Endothelial cell of umbilical vein (primary cell): Measurements from ENCODE around the gene FOXP4. TPM values are rescaled to one million over a fixed set of nuclear protein-coding genes. Genes with fewer than 3 reads are reported as not detected.

Experiments
- BruUV-seq: library from RNA; stranded (reverse); fragments of 400-500 nt; replicated peaks from 2 replicates; lab custom pipeline; 2021; lab: Mats Ljungman, UMichigan
- CTCF ChIA-PET: fragments of 300-600, 350-600 bp; sonication (Branson Sonifier 250); formaldehyde crosslinking; loops from one replicate; lab custom pipeline; 2021; ENCODE audit warnings: antibody characterized with exemption, inconsistent platforms; lab: Charles Lee
- POLR2A ChIA-PET: fragments of 300-600, 350-600 bp; sonication (Branson Sonifier 250); formaldehyde crosslinking; loops from one replicate; lab custom pipeline; 2021; ENCODE audit warnings: antibody characterized with exemption, inconsistent platforms; lab: Charles Lee
- DNase-seq: peaks from one replicate; pipeline ENCODE4 v3.0.0-alpha.2; 2011; ENCODE audit warnings: low read depth, low spot score
- FAIRE-seq: peaks from 2 replicates; lab custom pipeline; 2011; peaks lifted over from hg19 to GRCh38; lab: Jason Lieb, UNC
- H2AFZ ChIP-seq: 2 replicates; pipeline ENCODE4 v1.6.0; 2012; ENCODE audit warnings: low read depth, low read length, control low read depth, inconsistent platforms
- H3K27ac ChIP-seq: 2 replicates; pipeline ENCODE4 v1.5.1; 2011; ENCODE audit warnings: low read depth, mild to moderate bottlenecking, control low read depth, low read length, moderate library complexity; ENCODE audit not compliant: insufficient read depth
- H3K27me3 ChIP-seq, 2 experiments: 2 replicates each; pipeline versions ENCODE4 v1.6.0 to v1.6.1; 2011; ENCODE audit warnings: low read length in 2 of 2, mixed read lengths in 1 of 2; ENCODE audit not compliant: control insufficient read depth in 2 of 2, insufficient read depth in 2 of 2
- H3K36me3 ChIP-seq, 2 experiments: 2 replicates in 1 of 2; 3 replicates in 1 of 2; pipeline ENCODE4 v1.5.1; 2011; ENCODE audit warnings: low read length in 2 of 2, mild to moderate bottlenecking in 1 of 2, moderate library complexity in 1 of 2; ENCODE audit not compliant: control insufficient read depth in 2 of 2, insufficient read depth in 2 of 2; ENCODE audit errors: extremely low read depth in 1 of 2
- H3K4me1 ChIP-seq: 3 replicates; pipeline ENCODE4 v1.5.1; 2011; ENCODE audit warnings: mild to moderate bottlenecking, low read length; ENCODE audit not compliant: control insufficient read depth, insufficient read depth; ENCODE audit errors: extremely low read depth
- H3K4me2 ChIP-seq: 2 replicates; pipeline ENCODE4 v1.6.1; 2011; ENCODE audit warnings: low read length, control low read depth, mixed read lengths; ENCODE audit not compliant: insufficient read depth
- H3K4me3 ChIP-seq, 3 experiments: fragments of 200-600 bp in 1 of 3; sonication (generic), shearing (Covaris generic) in 1 of 3; replicated peaks in 1 of 3; 2 replicates each; pipeline ENCODE4 v1.5.1; 2011 to 2016; ENCODE audit warnings: control low read depth in 3 of 3, low read length in 3 of 3, mild to moderate bottlenecking in 2 of 3, inconsistent platforms in 1 of 3, low read depth in 1 of 3, moderate library complexity in 1 of 3; ENCODE audit not compliant: insufficient read depth in 1 of 3
- H3K79me2 ChIP-seq: 2 replicates; pipeline ENCODE4 v1.6.0; 2012; ENCODE audit warnings: low read length, inconsistent platforms; ENCODE audit not compliant: control insufficient read depth, insufficient read depth
- H3K9ac ChIP-seq: replicated peaks from 2 replicates; pipeline ENCODE3; 2011; ENCODE audit warnings: low read length, control low read depth; ENCODE audit not compliant: insufficient read depth; ENCODE audit errors: extremely low read depth
- H3K9me1 ChIP-seq: replicated peaks from 3 replicates; pipeline ENCODE4 v1.6.0; 2011; ENCODE audit warnings: mild to moderate bottlenecking, low read length; ENCODE audit not compliant: control insufficient read depth, insufficient read depth; ENCODE audit errors: extremely low read depth
- H3K9me3 ChIP-seq: replicated peaks from 2 replicates; pipeline ENCODE4 v1.5.1; 2012; ENCODE audit warnings: low read length, inconsistent platforms; ENCODE audit not compliant: control insufficient read depth, insufficient read depth
- H4K20me1 ChIP-seq: replicated peaks from 2 replicates; pipeline ENCODE3; 2011; ENCODE audit warnings: mild to moderate bottlenecking, low read length; ENCODE audit not compliant: control insufficient read depth, insufficient read depth; ENCODE audit errors: extremely low read depth
- CTCF ChIP-seq, 2 donors: IDR thresholded peaks; 1 replicate in 1 of 2; 2 replicates in 1 of 2; pipeline ENCODE4 v1.5.1; 2011; ENCODE audit warnings: low read length in 2 of 2, mild to moderate bottlenecking in 2 of 2, moderate library complexity in 2 of 2, control low read depth in 1 of 2, inconsistent platforms in 1 of 2, low read depth in 1 of 2; ENCODE audit not compliant: insufficient read depth in 1 of 2; ENCODE audit errors: extremely low read depth in 1 of 2
- EZH2 ChIP-seq: IDR thresholded peaks from 2 replicates; pipeline ENCODE4 v1.6.1; 2012; ENCODE audit warnings: borderline replicate concordance, low read depth, mild to moderate bottlenecking, moderate library complexity, low read length, inconsistent platforms; ENCODE audit not compliant: severe bottlenecking
- FOS ChIP-seq: IDR thresholded peaks from 2 replicates; pipeline ENCODE4 v1.6.1; 2011; ENCODE audit warnings: mild to moderate bottlenecking, low read length, moderate library complexity, borderline replicate concordance; ENCODE audit not compliant: insufficient read depth
- GATA2 ChIP-seq: IDR thresholded peaks from 2 replicates; pipeline ENCODE4 v1.7.0; 2011; ENCODE audit warnings: low read depth, mild to moderate bottlenecking, moderate library complexity, mixed read lengths, low read length; ENCODE audit not compliant: insufficient read length, insufficient read depth
- JUN ChIP-seq: IDR thresholded peaks from 2 replicates; pipeline ENCODE4 v1.6.1; 2011; ENCODE audit warnings: borderline replicate concordance, low read depth; ENCODE audit not compliant: insufficient read length, insufficient read depth
- MAX ChIP-seq: IDR thresholded peaks from 2 replicates; pipeline ENCODE4 v1.6.1; 2011; ENCODE audit not compliant: insufficient read depth, insufficient read length
- MYC ChIP-seq: IDR thresholded peaks from one replicate; pipeline ENCODE4 v1.6.1; 2011; ENCODE audit warnings: mild to moderate bottlenecking, low read depth, low read length
- POLR2A ChIP-seq: IDR thresholded peaks from 2 replicates; pipeline ENCODE4 v1.6.1; 2012; ENCODE audit warnings: low read depth, mild to moderate bottlenecking, control low read depth, low read length
- POLR2AphosphoS5 ChIP-seq: IDR thresholded peaks from 2 replicates; pipeline ENCODE4 v1.6.1; 2012; ENCODE audit warnings: low read depth, mild to moderate bottlenecking, control low read depth, low read length, moderate library complexity; ENCODE audit not compliant: insufficient read depth
- dilution Hi-C: fragments of 300-500 bp; cut with MboI; formaldehyde crosslinking; loops from one replicate; pipeline ENCODE4 v1.15.0; 2019; ENCODE audit warnings: low sequenced_read_pairs; ENCODE audit not compliant: extremely low pct_ligation_motif_present
- intact Hi-C: fragments of 100-400 bp; cut with micrococcal nuclease; formaldehyde crosslinking; loops from one replicate; pipeline ENCODE4 v1.10.0; 2022
- polyA plus RNA-seq, 4 experiments: library from polyadenylated mRNA; depleted of rRNA in 3 of 4; stranded (reverse) in 3 of 4; unstranded in 1 of 4; fragments of >200 nt; gene quantifications; 2 replicates each; pipeline versions ENCODE4 v1.2.1 to v1.2.3, GENCODE V29; 2011 to 2012; ENCODE audit warnings: missing spikeins in 1 of 4
- total RNA-seq: library from RNA; stranded (reverse); gene quantifications from 2 replicates; pipeline ENCODE4 v1.2.3, GENCODE V29; 2021

The FOXP4 gene
- total and polyA plus RNA-seq, 2 donors (not counting 3 experiments of a cell fraction or from before 2014, with no cell fraction given), result 5.6 to 23.9 TPM

- no peaks in the 10 kb centered on the region for H3K9me3 ChIP-seq
- H3K27me3 ChIP-seq, result peaks cover 8 to 26% of the 10 kb centered on the region in 2 experiments
- dilution Hi-C loops (no loop called here), intact Hi-C loops (no loop called here)
- no peak for FAIRE-seq
- no peaks in the 10 kb centered on the region for H3K79me2 ChIP-seq
- POLR2A ChIA-PET, result no interaction called here
- no peaks in the 10 kb centered on the region for H3K9me1 ChIP-seq
- H3K4me2 ChIP-seq, result no peak overlapping the region
- TF ChIP-seq MYC (no peak), GATA2 (no peak), EZH2 (no peak), POLR2A (no peak), JUN (no peak), FOS (no peak), POLR2AphosphoS5 (no peak), CTCF (IDR thresholded peaks at IDR 0.05; ENCODE audit: extremely low read depth in 1 of 2, insufficient read depth in 1 of 2, low read depth in 1 of 2, low read length in 2 of 2) (no peak), MAX (no peak)
- H3K4me1 ChIP-seq, result no peaks in the 10 kb centered on the region
- no peaks in the 10 kb centered on the region for H3K36me3 ChIP-seq
- CTCF ChIA-PET, result no interaction called here
- no peaks in the 10 kb centered on the region for H4K20me1 ChIP-seq
- no TSS peak for BruUV-seq
- H3K27ac ChIP-seq, result no peak overlapping the region
- H3K4me3 ChIP-seq, result no peak overlapping the region
- no peak overlapping the region for H2AFZ ChIP-seq
- no peak for DNase-seq
- no peak overlapping the region for H3K9ac ChIP-seq
These were observed 34.0 kb upstream of the FOXP4 start for GRCh38 chr6:41512146-41512701.
